IMR-90 (cell line): ENCODE measurements around the gene GLYAT. TPM values are rescaled to one million over a fixed set of nuclear protein-coding genes. Genes with fewer than 3 reads are reported as not detected.

Source experiments
- ATAC-seq: fragments of 200-7000 bp; cut with Tn5 transposase; 2 replicates; pipeline ENCODE4 v1.9.1; 2020; ENCODE audit warnings: low read depth, mild to moderate bottlenecking, moderate library complexity
- Bru-seq: library from RNA; stranded (reverse); fragments of 400-500 nt; gene quantifications from one replicate; lab custom pipeline; 2021; lab: Mats Ljungman, UMichigan
- BruChase-seq, 2 experiments: library from RNA; stranded (reverse); fragments of 400-500 nt; gene quantifications; one replicate each; lab custom pipeline; 2021; lab: Mats Ljungman, UMichigan
- BruUV-seq: library from RNA; stranded (reverse); fragments of 400-500 nt; replicated peaks from 2 replicates; lab custom pipeline; 2021; lab: Mats Ljungman, UMichigan
- CTCF ChIA-PET: fragments of 300-600 bp; formaldehyde crosslinking; extraction: SDS; loops from one replicate; lab custom pipeline; 2021; ENCODE audit warnings: antibody characterized with exemption; lab: Yijun Ruan, JAX
- POLR2A ChIA-PET: fragments of 300-600 bp; sonication (Branson Sonifier 250); formaldehyde crosslinking; loops from one replicate; lab custom pipeline; 2022; ENCODE audit warnings: antibody characterized with exemption; ENCODE audit not compliant: unreplicated experiment; lab: Charles Lee
- DNase-seq: peaks from one replicate; pipeline ENCODE4 v3.0.0; 2013
- H2AFZ ChIP-seq: replicated peaks from 2 replicates; pipeline ENCODE3; 2013; ENCODE audit warnings: low read length, mild to moderate bottlenecking; ENCODE audit not compliant: poor library complexity
- H2AK5ac ChIP-seq: 2 replicates; pipeline ENCODE4 v1.6.1; 2013; ENCODE audit warnings: low read depth, low read length, inconsistent platforms
- H2AK9ac ChIP-seq: replicated peaks from 2 replicates; pipeline ENCODE3; 2013; ENCODE audit warnings: mild to moderate bottlenecking, low read depth, low read length, moderate library complexity; ENCODE audit not compliant: poor library complexity
- H2BK120ac ChIP-seq: 2 replicates; pipeline ENCODE4 v1.6.1; 2013; ENCODE audit warnings: low read depth, low read length, inconsistent platforms
- H2BK15ac ChIP-seq: 3 replicates; pipeline ENCODE4 v1.6.1; 2013; ENCODE audit warnings: low read depth, low read length, inconsistent platforms
- H2BK20ac ChIP-seq: 2 replicates; pipeline ENCODE4 v1.6.1; 2013; ENCODE audit warnings: low read depth, mild to moderate bottlenecking, inconsistent platforms, low read length, moderate library complexity
- H2BK5ac ChIP-seq: 2 replicates; pipeline ENCODE4 v1.6.1; 2013; ENCODE audit warnings: mild to moderate bottlenecking, low read depth, low read length, inconsistent platforms; ENCODE audit not compliant: poor library complexity, severe bottlenecking
- H3K14ac ChIP-seq: replicated peaks from 2 replicates; pipeline ENCODE4 v1.6.1; 2013; ENCODE audit warnings: low read depth, low read length, inconsistent platforms
- H3K18ac ChIP-seq: 2 replicates; pipeline ENCODE4 v1.6.1; 2013; ENCODE audit warnings: low read depth, low read length, control low read depth
- H3K23ac ChIP-seq: 2 replicates; pipeline ENCODE4 v1.6.1; 2013; ENCODE audit warnings: low read depth, low read length, inconsistent platforms
- H3K27ac ChIP-seq: 2 replicates; pipeline ENCODE4 v1.5.1; 2013; ENCODE audit warnings: mild to moderate bottlenecking, control low read depth, low read length; ENCODE audit not compliant: insufficient read depth
- H3K27me3 ChIP-seq: 2 replicates; pipeline ENCODE4 v1.6.1; 2013; ENCODE audit warnings: low read length; ENCODE audit not compliant: control insufficient read depth, insufficient read depth
- H3K36me3 ChIP-seq: 2 replicates; pipeline ENCODE4 v1.6.1; 2013; ENCODE audit warnings: low read length, mixed read lengths; ENCODE audit not compliant: control insufficient read depth, insufficient read depth
- H3K4ac ChIP-seq: 2 replicates; pipeline ENCODE4 v1.6.1; 2013; ENCODE audit warnings: low read depth, low read length, inconsistent platforms
- H3K4me1 ChIP-seq: 2 replicates; pipeline ENCODE4 v1.6.1; 2013; ENCODE audit warnings: low read length, mixed read lengths; ENCODE audit not compliant: control insufficient read depth, insufficient read depth
- H3K4me2 ChIP-seq: 2 replicates; pipeline ENCODE4 v1.6.1; 2013; ENCODE audit warnings: low read depth, mild to moderate bottlenecking, control low read depth, low read length, moderate library complexity
- H3K4me3 ChIP-seq: 2 replicates; pipeline ENCODE4 v1.5.1; 2013; ENCODE audit warnings: low read depth, mild to moderate bottlenecking, control low read depth, low read length, moderate library complexity; ENCODE audit not compliant: insufficient read depth
- H3K56ac ChIP-seq: 2 replicates; pipeline ENCODE4 v1.6.1; 2013; ENCODE audit warnings: low read length, inconsistent platforms; ENCODE audit not compliant: insufficient read depth; ENCODE audit errors: extremely low read depth
- H3K79me1 ChIP-seq, 2 experiments: 2 replicates each; pipeline ENCODE4 v1.6.1; 2013; ENCODE audit warnings: low read length in 2 of 2, inconsistent platforms in 1 of 2, low read depth in 1 of 2
- H3K9ac ChIP-seq: 2 replicates; pipeline ENCODE4 v1.6.1; 2013; ENCODE audit warnings: low read depth, low read length, control low read depth
- H3K9me1 ChIP-seq: 2 replicates; pipeline ENCODE4 v1.6.1; 2013; ENCODE audit warnings: low read length, inconsistent platforms; ENCODE audit not compliant: insufficient read depth
- H3K9me3 ChIP-seq: 2 replicates; pipeline ENCODE4 v1.6.1; 2013; ENCODE audit warnings: low read length; ENCODE audit not compliant: control insufficient read depth, insufficient read depth
- H4K20me1 ChIP-seq: 2 replicates; pipeline ENCODE4 v1.6.1; 2013; ENCODE audit warnings: low read length, inconsistent platforms; ENCODE audit not compliant: insufficient read depth
- H4K5ac ChIP-seq: 2 replicates; pipeline ENCODE4 v1.6.1; 2013; ENCODE audit warnings: mild to moderate bottlenecking, low read depth, low read length, control low read depth
- H4K8ac ChIP-seq, 2 experiments: 2 replicates each; pipeline ENCODE4 v1.6.1; 2013; ENCODE audit warnings: low read depth in 2 of 2, low read length in 2 of 2, control low read depth in 1 of 2, inconsistent platforms in 1 of 2
- H4K91ac ChIP-seq: 2 replicates; pipeline ENCODE4 v1.6.1; 2013; ENCODE audit warnings: low read depth, low read length, inconsistent platforms; ENCODE audit not compliant: insufficient read depth
- MAFK ChIP-seq: IDR thresholded peaks from 2 replicates; pipeline ENCODE4 v1.6.1; 2012; ENCODE audit warnings: low read depth, low read length, improper control_type of control experiment
- MXI1 ChIP-seq: IDR thresholded peaks from 2 replicates; pipeline ENCODE4 v1.6.1; 2012; ENCODE audit warnings: low read depth, mild to moderate bottlenecking, low read length, moderate library complexity, borderline replicate concordance
- POLR2A ChIP-seq: IDR thresholded peaks from 2 replicates; pipeline ENCODE4 v1.6.1; 2012; ENCODE audit warnings: mild to moderate bottlenecking, low read depth, low read length
- RCOR1 ChIP-seq: IDR thresholded peaks from 2 replicates; pipeline ENCODE4 v1.6.1; 2012; ENCODE audit warnings: mild to moderate bottlenecking, low read length, improper control_type of control experiment; ENCODE audit not compliant: insufficient replicate concordance
- SMC3 ChIP-seq: fragments of 150-350 bp; IDR thresholded peaks from 2 replicates; pipeline ENCODE4 v1.6.1; 2016; ENCODE audit warnings: low read depth, mild to moderate bottlenecking, antibody characterized with exemption, low read length, moderate library complexity
- USF2 ChIP-seq: fragments of 150-350 bp; IDR thresholded peaks from 2 replicates; pipeline ENCODE4 v1.6.1; 2017; ENCODE audit warnings: mild to moderate bottlenecking, antibody characterized with exemption, low read length, low read depth
- WGBS, 2 experiments: methylation state at CpG; one replicate each; pipeline versions ENCODE4 v1.1.5 to v1.1.7; 2013; ENCODE audit warnings: missing lambda C conversion rate in 2 of 2; ENCODE audit not compliant: insufficient read length in 1 of 2; ENCODE audit errors: extremely low coverage in 2 of 2; 5-methylcytosine and 5-hydroxymethylcytosine counted together
- dilution Hi-C: fragments of 300-500 bp; cut with HindIII; formaldehyde crosslinking; loops from one replicate; pipeline ENCODE4 v1.14.3; 2018; ENCODE audit warnings: low sequenced_read_pairs; ENCODE audit not compliant: unreplicated experiment
- in situ Hi-C: fragments of 300-500 bp; cut with MboI; formaldehyde crosslinking; loops from 3 replicates; pipeline ENCODE4 v1.14.3; 2019; ENCODE audit warnings: low sequenced_read_pairs, inconsistent platforms, mixed read lengths
- intact Hi-C: fragments of 100-400 bp; cut with micrococcal nuclease; formaldehyde crosslinking; loops from 2 replicates; pipeline ENCODE4 v1.10.0; 2022
- long read RNA-seq: library from polyadenylated mRNA; unstranded; transcript quantifications from one replicate; pipeline ENCODE4 v2.0.0, GENCODE V29; 2021; ENCODE audit not compliant: unreplicated experiment
- polyA plus RNA-seq, 3 experiments: library from polyadenylated mRNA; depleted of rRNA; stranded (reverse); fragments of >200 nt; gene quantifications; 2 replicates each; pipeline ENCODE4 v1.2.3, GENCODE V29; 2012; ENCODE audit warnings: low replicate concordance in 1 of 3
- total RNA-seq: library from RNA; depleted of rRNA; stranded (reverse); fragments of >200 nt; gene quantifications from 2 replicates; pipeline ENCODE4 v1.2.3, GENCODE V29; 2012; rRNA removed

The GLYAT gene
- total RNA-seq (not detected in 2 replicates), polyA plus RNA-seq (2012; rRNA removed) (not detected in 2 replicates), Bru-seq, nascent RNA (not detected), BruChase-seq, experiment 1, labeled RNA remaining after a 6-hour chase (percentile 5 among the genes with signal in this experiment), BruChase-seq, experiment 2, labeled RNA remaining after a 2-hour chase (percentile 4 among the genes with signal in this experiment)
- polyA plus RNA-seq (2012; cell fraction: cytosol; rRNA removed): not detected in 2 replicates
- polyA plus RNA-seq (2012; cell fraction: nucleus; rRNA removed; ENCODE audit: low replicate concordance): not detected in 2 replicates
- long read RNA-seq: 0 reads

- H3K9me3 ChIP-seq: no peaks in the 10 kb centered on the region
- H4K91ac ChIP-seq: no peak within 1 kb of the TSS
- no peak within 1 kb of the TSS for H3K23ac ChIP-seq
- ChIA-PET CTCF (no interaction called here), POLR2A (no interaction called here)
- H3K4me2 ChIP-seq: no peak within 1 kb of the TSS
- H2BK15ac ChIP-seq: no peak within 1 kb of the TSS
- dilution Hi-C loops (no loop called here), intact Hi-C loops (no loop called here), in situ Hi-C loops (no loop called here)
- no peak within 1 kb of the TSS for H3K56ac ChIP-seq
- DNase-seq (no peak), ATAC-seq (no peak)
- H3K14ac ChIP-seq: no peak within 1 kb of the TSS
- H3K27ac ChIP-seq: no peak within 1 kb of the TSS
- H3K9ac ChIP-seq: no peak within 1 kb of the TSS
- no peaks in the 10 kb centered on the region for H3K79me1 ChIP-seq
- BruUV-seq: no TSS peak
- H3K4ac ChIP-seq: no peak within 1 kb of the TSS
- H4K8ac ChIP-seq: no peak within 1 kb of the TSS
- H3K27me3 ChIP-seq: peaks cover 4% of the 10 kb centered on the region
- no peak within 1 kb of the TSS for H3K4me3 ChIP-seq
- no peaks in the 10 kb centered on the region for H3K4me1 ChIP-seq
- TF ChIP-seq USF2 (no peak), POLR2A (no peak), MXI1 (no peak), SMC3 (no peak), RCOR1 (no peak), MAFK (no peak)
- H2AK9ac ChIP-seq: no peak within 1 kb of the TSS
- no peak within 1 kb of the TSS for H3K18ac ChIP-seq
- H2BK20ac ChIP-seq: no peak within 1 kb of the TSS
- H2AFZ ChIP-seq: no peak within 1 kb of the TSS
- H4K20me1 ChIP-seq: no peaks in the 10 kb centered on the region
- WGBS, 2 experiments: no CpG with 5 or more reads among the region's 4 CpGs
- no peak within 1 kb of the TSS for H2BK5ac ChIP-seq
- H2BK120ac ChIP-seq: no peak within 1 kb of the TSS
- no peaks in the 10 kb centered on the region for H3K36me3 ChIP-seq
- H2AK5ac ChIP-seq: no peak within 1 kb of the TSS
- H4K5ac ChIP-seq: no peak within 1 kb of the TSS
- H3K9me1 ChIP-seq: no peaks in the 10 kb centered on the region
Observed at GRCh38 chr11:58731819-58732218, at the start of gene GLYAT. Gene GLYAT (minus strand): TSS chr11:58731943. CDS start chr11:58724496, 7,447 bp downstream.
